Measurements from ENCODE around the gene HOXC11.

The HOXC11 gene

GRCh38 chr12:53999559-54000115 lies 26.7 kb downstream of the HOXC11 start:
- no peak for DNase-seq (ENCODE audit: low read depth)
- no peak overlapping the region for H3K4me3 ChIP-seq (ENCODE audit: low read length)
- TF ChIP-seq CTCF (conservative IDR thresholded peaks at IDR 0.05; ENCODE audit: low read depth, low read length) = no peak

DNA sequence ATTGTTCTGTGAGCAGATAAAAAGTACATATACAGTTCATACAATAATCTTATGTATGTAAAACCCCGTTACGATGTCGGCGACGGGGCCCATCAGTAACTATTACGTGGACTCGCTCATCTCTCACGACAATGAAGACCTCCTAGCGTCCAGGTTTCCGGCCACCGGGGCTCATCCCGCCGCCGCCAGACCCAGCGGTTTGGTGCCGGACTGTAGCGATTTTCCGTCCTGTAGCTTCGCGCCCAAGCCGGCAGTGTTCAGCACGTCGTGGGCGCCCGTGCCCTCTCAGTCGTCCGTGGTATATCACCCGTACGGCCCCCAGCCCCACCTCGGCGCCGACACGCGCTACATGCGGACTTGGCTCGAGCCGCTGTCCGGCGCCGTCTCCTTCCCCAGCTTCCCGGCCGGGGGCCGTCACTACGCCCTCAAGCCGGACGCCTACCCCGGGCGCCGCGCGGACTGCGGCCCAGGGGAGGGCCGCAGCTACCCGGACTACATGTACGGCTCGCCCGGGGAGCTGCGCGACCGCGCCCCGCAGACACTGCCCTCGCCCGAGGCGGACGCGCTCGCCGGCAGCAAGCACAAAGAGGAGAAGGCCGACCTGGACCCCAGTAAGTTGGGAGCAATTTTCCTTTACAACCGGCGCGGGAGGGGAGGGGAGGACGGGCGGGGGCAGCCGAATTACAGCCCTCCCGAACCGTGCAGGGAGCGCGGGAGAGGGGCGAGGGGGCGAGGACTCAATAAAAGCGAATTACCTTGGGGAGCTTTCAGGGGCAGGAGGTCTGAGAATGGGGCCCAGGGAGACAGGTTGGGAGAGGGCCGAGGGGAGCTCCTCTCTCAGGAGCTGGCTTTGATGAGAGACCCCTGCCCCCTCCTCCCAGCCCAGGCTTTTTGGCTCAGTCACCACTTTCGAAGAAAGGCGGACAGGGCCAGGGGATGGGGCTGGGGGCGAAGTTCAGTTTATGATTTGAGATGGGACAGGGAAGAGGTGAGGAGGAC lies 27.5 kb downstream of the HOXC11 start, which contains the start of gene HOXC9:
TSS of gene HOXC9 (plus strand) at position 46 of the 999 bp plus-strand sequence. CDS start at position 74, 28 bp downstream.
- no peak for TF ChIP-seq CTCF (conservative IDR thresholded peaks at IDR 0.05; ENCODE audit: low read depth, low read length)
- DNase-seq (ENCODE audit: low read depth) = no peak
- H3K4me3 ChIP-seq (ENCODE audit: low read length) = no peak within 1 kb of the TSS

DNA sequence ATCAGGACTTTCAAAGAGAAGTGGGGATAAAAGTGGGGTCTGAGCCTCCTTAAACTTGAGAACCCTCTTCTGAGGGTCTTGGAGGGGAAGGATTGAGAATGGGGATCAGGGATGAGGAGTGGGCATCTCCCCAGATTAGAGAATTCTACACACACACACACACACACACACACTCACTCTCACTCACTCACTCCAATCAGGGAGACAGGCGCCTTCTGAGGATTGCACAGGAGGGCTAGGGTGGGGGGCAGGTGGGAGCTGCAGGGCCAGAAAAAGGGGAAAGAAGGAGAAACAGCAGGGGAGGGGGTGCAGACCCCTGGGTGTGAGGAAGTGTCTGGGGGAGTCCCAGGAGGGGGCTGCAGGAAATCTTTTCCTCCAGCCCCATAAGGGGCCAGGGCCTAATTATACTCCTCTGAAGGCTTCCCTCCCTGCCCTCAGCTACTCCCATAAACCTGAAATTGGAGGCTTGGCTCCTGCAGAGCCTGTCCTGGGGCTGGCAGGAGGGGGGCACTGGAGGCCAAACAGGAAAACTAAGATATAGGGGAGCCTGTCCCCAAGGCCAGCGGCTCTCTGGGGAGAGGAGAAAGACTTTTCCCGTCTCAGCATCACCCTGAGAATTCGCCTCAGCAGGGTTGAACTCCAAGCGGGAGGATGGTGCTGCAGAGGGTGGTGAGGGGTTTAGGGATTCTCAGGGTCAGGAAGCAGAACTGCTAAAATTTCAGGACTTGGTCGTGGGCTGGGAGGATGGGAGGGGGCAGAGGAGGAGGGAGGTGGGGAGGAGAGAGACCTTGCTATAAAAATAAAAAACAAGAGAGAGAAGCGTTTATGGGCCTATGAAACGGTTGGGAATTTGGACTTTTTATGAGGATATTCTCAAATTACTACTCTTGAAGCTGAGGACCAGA lies 28.6 kb downstream of the HOXC11 start:
- no peak for TF ChIP-seq CTCF (conservative IDR thresholded peaks at IDR 0.05; ENCODE audit: low read depth, low read length)
- no peak overlapping the region for H3K4me3 ChIP-seq (ENCODE audit: low read length)
- no peak for DNase-seq (ENCODE audit: low read depth)

DNA sequence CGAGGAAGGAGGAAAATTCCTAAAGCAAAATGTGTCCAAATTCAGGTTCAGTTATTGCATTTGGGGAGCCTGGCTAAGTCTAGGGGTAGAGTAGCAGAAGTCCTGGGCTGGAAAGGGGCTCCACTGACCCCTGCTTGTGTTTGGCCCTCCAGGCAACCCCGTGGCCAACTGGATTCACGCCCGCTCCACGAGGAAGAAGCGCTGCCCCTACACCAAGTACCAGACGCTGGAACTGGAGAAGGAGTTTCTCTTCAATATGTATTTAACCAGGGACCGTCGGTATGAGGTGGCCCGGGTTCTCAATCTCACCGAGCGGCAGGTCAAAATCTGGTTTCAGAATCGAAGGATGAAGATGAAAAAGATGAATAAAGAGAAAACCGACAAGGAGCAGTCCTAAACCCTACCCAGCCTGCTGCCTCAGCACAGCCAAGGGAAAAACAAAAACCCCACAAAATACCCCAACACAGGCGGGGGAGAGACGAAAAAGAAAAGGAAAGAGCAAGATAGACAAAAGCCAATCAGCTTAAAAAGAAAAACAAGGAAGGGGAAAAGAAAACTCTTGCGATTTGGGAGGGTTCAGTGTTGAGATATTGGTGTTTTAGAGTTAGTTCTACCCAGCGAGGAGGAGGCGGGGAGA lies 29.5 kb downstream of the HOXC11 start:
- DNase-seq (ENCODE audit: low read depth) = no peak
- TF ChIP-seq CTCF (conservative IDR thresholded peaks at IDR 0.05; ENCODE audit: low read depth, low read length) = no peak
- no peak overlapping the region for H3K4me3 ChIP-seq (ENCODE audit: low read length)

DNA sequence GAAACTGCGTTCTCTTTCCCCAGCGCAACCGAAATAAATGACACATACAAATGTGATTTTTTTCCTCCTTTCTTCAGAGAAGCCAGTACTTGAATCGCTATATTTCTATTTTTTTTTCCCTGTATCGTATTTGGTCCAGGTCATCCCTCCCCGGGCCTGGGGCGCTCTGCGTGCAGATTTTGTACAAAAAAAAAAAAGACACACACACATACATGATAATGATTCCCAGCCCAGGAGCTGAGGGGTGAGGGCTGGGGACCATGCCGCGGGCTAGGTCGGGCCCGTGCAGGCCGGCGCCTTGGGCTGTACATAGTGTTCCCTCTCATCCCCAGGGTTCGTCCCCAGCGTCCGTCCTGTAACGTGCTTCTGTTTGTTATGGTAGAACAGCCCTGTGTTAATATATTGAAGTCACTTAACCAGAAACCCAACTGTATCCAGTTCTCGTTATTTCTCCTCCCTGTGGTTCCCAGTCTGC lies 30.0 kb downstream of the HOXC11 start:
- no peak for TF ChIP-seq CTCF (conservative IDR thresholded peaks at IDR 0.05; ENCODE audit: low read depth, low read length)
- DNase-seq (ENCODE audit: low read depth) = no peak
- H3K4me3 ChIP-seq (ENCODE audit: low read length) = no peak overlapping the region

GRCh38 chr12:54003625-54004024 lies 30.7 kb downstream of the HOXC11 start:
- no peak overlapping the region for H3K4me3 ChIP-seq (ENCODE audit: low read length)
- no peak for TF ChIP-seq CTCF (conservative IDR thresholded peaks at IDR 0.05; ENCODE audit: low read depth, low read length)
- DNase-seq (ENCODE audit: low read depth) = no peak

Measured in retinal pigment epithelial cell (primary cell).